Hypothalamus (tissue), 51 donors: ENCODE measurements around the gene DIRAS1.
"Not testable (repeated sequence)": the region's sequence is repeated elsewhere in the genome, so short reads cannot be mapped to it uniquely, and the experiment has no call there.

ENCODE experiments used
- DNase-seq, 51 donors: peaks; one replicate each; lab custom pipeline; 2025; lab: John Stamatoyannopoulos, UW

DIRAS1 gene

DNA sequence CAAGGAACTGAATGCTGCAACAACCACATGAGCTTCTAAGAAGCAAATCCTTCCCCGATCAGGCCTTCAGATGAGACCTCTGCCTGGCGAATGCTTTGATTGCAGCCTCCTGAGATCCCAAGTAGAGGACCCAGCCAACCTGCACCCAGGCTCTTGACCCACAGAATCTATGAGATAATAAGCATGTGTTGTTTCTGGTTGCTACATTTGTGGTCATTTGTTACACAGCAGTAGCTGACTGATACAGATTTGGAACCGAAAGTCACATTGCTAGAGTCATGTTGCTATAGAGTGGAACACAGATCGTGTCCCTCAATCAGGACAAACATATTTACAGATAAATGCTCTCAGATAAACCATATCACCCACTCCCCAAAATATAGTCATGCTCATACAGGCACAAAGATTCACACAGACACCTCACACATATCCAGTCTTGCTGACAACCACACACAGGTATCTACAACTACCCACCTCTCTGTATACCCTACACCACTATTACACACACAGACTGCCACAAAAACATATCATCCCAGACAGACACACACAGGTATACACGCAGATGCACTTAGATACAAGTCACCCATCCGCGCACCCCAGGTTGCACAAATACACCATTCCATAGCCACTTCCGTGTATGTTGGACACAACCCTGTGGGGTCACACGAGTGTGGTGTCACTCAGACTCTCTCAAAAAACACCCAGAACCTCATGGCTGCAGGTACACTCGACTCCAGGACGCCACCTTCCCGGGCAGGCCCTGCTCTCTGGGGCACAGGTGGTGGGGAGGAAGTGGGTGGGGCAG lies 5.5 kb downstream of the DIRAS1 start:
- no peak for DNase-seq

GRCh38 chr19:2714531-2715269 lies 6.5 kb downstream of the DIRAS1 start:
- no peak for DNase-seq

- DNase-seq = not testable (repeated sequence)
Observed at GRCh38 chr19:2714102-2714501, 7.1 kb downstream of the DIRAS1 start.

GRCh38 chr19:2713170-2713569 lies 8.0 kb downstream of the DIRAS1 start:
- not testable (repeated sequence) for DNase-seq

DNA sequence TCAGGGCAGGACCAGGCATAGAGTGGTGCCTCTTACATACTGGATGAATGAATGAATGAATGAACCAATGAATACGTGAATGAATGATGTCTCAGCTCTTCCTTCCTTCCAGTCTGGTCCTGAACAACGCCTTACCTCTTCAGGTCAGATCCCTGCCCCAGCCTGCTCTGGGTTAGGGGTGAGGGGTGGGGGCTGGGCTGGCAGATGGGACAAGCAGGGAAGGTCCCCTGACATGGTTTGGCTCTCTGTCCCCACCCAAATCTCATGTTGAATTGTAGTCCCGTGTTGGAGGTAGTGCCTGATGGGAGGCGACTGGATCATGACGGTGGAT lies 9.3 kb downstream of the DIRAS1 start:
- no peak for DNase-seq

DNA sequence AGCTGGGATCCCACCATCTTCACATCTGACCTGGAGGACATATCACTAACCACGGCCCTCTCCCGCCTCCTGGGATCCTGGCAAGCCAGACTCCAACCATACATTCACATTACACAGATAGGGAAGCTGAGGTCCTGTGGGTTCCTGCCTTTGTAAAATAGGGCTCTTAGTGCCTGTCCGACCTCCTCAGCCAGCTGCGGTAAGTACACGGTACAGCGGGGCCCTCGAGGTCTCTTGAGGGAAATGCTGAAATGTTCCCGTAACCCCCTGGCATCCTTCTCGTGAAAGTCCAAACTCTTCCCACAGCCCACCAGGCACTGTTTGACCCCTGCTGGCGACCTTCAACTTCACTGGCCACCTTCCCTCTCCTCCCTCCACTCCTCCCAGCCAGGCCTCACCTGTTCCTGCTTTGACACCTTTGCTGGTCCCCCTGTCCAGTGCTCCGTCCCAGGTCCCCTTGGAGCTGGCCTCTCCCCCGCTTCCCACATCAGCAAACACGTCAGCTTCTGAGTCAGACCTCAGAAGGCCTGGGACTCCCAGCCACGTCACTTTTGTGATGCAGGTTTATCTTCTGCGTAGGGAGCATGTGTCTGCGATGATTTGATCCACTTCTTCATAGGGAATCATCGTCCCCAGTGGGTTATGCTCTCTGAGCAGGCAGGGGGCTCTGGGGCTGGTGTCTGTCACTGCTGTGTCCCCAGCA lies 9.8 kb downstream of the DIRAS1 start:
- DNase-seq = no peak

- DNase-seq = no peak
Observed at GRCh38 chr19:2706251-2706650, 14.9 kb downstream of the DIRAS1 start.

DNA sequence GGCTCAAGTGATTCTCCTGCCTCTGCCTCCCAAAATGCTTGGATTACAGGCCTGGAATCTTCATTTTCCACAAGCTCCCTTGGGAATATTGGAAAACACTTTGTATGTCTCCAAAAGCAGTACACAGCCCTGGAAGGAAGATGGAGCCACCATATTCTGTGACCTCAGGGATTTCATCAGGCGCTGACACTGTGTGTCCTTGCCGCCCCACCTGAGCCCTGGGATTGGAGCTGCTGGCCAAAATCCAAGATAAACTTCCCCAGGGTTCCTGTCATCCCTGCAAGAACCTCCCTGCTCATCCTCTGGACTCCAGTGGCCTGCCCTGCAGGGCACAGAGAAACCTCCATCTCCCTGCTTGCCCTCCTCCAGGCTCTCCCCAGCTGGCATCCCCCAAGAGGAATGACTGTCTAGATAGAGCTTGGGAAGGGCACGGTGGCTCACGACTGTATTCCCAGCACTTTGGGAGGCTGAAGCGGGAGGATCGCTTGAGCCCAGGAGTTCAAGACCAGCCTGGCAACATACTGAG lies 17.4 kb downstream of the DIRAS1 start:
- no peak for DNase-seq

- no peak for DNase-seq
Observed at GRCh38 chr19:2703077-2703437, 18.1 kb downstream of the DIRAS1 start.

DNA sequence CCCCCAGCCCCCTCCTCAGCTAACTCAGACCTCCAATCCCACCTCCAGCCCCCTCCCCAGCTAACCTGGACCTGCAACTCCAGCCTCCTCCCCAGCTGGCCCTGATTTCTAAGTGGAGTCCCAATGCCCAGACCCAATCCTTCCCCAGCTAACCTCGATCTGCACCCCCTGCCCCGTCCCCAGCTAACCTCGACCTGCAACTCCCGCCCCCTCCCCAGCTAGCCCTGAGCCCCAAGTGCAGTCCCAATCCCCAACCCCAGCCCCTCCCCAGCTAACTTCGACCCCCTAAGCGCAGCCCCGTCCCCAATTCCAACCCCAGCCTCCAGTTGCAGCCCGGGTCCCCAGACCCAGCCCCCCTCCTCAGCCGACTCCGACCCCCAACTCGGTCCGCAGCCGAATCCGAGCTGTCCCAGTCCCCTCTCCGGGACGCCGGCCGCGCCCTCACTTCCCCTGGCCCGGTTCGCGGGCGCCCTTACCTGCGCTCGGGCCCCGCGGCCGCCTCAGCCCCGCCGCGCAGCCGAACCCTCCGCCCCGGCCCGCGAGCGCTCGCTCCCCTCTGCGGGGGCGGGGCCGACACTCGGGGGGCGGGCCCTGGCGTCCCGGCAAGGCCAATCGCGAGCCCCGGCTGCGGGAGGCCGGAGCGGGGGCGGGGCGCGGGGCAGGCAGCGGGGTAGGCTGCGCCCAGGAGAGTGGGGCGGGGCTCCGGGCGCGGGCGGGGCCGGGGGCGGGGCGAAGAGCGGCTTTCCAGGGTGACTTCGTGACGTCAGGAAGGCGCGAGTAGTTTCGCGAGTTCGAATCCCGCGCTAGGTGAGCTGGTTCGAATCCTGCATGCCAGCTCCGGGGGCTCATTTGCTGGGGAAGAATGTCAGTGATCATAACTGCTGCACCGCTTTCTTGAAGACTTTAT lies 18.7 kb downstream of the DIRAS1 start, which contains the start of gene GNG7:
GNG7 (minus strand) TSS at position 525 of the 907 bp plus-strand sequence. CDS start 182,006 bp downstream, outside the sequence.
- peak in 50 of 51 donors; percentile 46 to 99 (median 90) for DNase-seq

DNA sequence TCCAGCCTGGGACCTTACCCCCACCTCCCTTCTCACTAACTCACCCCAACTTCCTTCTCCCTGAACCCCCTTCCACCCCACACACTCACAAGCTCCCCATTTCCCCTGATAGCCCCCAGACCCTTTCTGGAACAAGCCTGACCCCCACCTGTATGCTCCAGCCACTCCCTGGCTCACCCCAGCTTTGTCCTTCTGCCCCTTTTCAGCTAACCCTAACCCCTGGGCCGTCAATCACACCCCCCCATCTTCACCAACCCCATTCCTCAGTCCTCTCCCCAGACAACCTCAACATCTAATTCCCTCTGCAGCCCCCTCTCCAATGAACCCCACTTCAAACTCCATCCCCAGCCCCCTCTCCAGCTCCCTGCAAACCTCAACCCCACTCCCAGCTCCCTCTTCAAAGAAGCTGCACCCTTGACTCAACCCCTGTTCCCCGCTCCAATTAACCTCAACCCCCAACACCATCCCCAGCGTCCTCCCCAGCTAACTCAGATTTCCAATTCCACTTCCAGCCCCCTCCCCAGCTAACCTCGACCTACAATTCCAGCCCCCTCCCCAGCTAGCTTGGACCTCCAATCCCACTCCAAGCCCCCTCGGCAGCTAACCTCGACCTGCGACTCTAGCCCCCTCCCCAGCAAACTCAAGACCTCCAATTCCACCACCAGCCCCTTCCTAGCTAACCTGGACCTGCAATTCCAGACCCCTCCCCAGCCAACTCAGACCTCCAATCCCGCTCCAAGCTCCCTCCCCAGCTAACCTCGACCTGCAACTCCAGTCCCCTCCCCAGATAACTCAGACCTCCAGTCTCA lies 19.6 kb downstream of the DIRAS1 start:
- no peak for DNase-seq

GRCh38 chr19:2700660-2701360 lies 20.4 kb downstream of the DIRAS1 start:
- peak in 13 of 51 donors; percentile 11 to 63 (median 31) for DNase-seq

DNA sequence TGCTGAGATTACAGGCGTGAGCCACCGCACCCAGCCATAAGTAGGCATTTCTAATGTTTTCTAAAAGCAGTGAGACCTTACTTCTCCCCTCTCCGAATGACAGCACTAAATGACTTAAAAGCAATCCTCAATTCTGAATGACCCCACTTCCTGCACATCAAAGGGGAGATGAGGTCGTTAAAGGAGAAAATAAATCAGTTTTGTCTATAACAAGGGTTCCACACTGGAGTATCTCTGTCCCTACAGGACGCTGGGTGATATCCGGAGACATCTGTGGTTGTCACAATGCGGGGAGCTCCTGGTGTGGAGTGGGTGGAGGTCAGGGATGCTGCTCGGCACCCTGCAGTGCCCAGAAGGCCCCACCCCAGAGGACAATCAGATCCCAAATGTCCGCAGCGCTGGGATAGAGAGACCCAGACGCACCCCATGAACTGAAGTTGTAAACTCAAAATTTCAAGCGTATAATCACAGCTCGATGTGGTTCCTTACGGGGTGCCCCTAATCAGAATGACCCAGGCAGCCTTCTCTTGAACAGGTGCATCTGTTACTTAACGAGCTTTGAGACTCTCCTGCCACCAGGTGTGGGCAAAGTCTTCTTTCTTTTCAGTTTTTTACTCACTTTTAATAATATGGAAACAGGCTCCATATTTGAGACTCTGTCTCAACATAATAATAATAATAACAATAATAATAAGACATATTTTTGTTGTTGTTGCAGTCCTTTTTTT lies 21.6 kb downstream of the DIRAS1 start:
- DNase-seq = peak in 1 of 51 donors; percentile 29

DNA sequence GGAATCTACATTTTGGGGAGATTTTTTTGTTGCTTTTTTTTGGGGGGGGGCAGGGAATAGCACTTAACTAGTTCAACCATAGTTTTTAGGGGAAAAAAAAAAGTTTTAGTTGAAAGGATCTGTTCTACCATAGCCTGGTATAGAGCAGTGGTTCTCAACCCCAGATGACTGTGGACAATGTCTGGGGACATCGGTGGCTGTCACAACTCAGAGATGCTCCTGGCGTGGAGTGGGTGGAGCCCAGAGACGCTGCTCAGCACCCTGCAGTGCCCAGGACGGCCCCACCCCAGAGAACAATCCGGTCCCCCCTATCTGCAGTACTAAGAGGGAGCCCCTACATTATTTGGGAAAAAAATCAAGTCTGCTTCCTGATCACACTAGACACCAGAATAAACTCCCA lies 27.0 kb downstream of the DIRAS1 start:
- DNase-seq = peak in 14 of 51 donors; percentile 6 to 62 (median 31)

DNA sequence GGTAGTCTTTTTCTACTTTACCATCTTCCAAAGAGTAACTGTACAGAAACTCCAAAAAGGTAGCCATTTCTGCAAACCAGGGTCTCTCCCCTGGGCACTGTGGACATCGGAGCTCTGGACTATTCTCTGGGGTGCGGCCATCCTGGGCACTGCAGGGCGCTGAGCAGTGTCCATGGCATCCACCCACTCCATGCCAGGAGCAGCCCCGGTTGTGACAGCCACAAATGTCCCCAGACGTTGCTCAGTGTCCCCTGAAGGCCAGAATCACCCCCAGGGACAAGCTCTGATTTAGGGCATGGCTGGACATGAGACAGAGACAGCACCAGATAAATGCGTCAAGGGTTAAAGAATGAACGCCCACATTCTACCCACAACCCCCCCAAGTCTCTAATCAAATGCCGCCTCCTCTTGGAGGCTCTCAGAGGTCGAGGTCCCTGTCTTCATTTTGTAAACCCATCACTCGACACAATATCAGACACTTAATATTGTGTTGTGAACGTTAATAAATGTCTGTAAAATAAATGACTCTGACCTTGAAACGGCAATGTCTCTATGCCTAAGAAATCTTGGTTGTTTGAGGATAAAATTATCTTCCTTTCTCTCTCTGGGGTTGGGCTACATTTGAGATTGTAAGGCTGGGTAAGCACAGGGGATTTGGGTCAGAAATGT lies 27.5 kb downstream of the DIRAS1 start:
- peak in 5 of 51 donors; percentile 15 to 41 (median 25) for DNase-seq

DNA sequence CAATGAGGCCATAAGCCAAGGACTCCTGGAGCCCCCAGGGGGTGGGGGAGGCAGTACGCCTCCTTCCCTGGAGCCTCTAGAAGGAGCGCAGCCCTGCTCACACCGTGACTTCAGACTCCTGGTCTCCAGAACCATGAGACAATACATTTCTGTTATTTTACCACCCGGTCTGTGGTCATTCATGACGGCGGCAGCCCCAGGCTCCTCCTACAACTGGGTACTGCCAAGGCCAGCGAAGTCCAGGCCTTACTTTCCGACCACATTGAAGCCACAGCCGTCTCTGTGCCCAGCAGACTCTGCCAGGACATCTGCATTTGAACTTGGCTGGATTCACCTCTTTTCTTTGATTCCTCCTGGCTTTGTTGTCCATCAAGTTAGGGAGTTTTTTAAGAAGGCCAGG lies 29.2 kb downstream of the DIRAS1 start:
- DNase-seq = peak in 45 of 51 donors; percentile 13 to 92 (median 72)

DNA sequence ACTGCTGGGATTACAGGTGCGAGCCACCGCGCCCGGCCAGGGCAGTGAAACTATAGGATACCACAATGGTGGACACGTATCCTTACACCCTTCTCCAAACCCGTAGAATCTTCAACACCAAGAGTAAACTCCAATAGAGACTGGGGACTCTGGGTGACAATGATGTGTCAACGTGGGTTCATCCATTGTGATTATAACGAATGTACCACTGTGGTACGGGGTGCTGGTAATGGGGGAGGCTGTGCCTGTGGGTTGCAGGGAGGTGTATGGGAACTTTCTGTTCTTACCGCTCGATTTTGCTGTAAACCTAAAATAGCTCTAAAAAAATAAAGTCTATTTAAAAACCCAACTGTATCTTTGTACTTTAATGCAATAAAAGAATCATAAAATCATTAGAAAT lies 30.3 kb downstream of the DIRAS1 start:
- DNase-seq = peak in 1 of 51 donors; percentile 37
